Natural killer cell treated with Interleukin-12 subunit alpha and Interleukin-12 subunit beta and Interleukin-15 and Interleukin-18, amount 100 ng/mL, for 72 hours (primary cell): ENCODE results near the gene CYB5R3. TPM values are rescaled to one million over a fixed set of nuclear protein-coding genes. Genes with fewer than 3 reads are reported as not detected.
"Not testable (repeated sequence)": the region's sequence is repeated elsewhere in the genome, so short reads cannot be mapped to it uniquely, and the experiment has no call there.

Experiments
- ATAC-seq, 2 donors: fragments of 150-1000 bp; cut with Tn5 transposase in 1 of 2; sonication (Bioruptor Pico), chemical (Tn5 transposase) in 1 of 2; 2 replicates each; pipeline ENCODE4 v1.10.0; 2021
- DNase-seq: peaks from one replicate; pipeline ENCODE4 v3.0.0; 2022; ENCODE audit warnings: low spot score
- H3K27ac Mint-ChIP-seq, 2 donors: 1 replicate in 1 of 2; 2 replicates in 1 of 2; pipeline ENCODE4 v1.8.0; 2022; ENCODE audit warnings: mixed read lengths in 2 of 2, mild to moderate bottlenecking in 1 of 2, moderate library complexity in 1 of 2
- H3K27me3 Mint-ChIP-seq, 2 donors: 1 replicate in 1 of 2; 2 replicates in 1 of 2; pipeline ENCODE4 v1.8.0; 2022; ENCODE audit warnings: mixed read lengths in 2 of 2
- H3K36me3 Mint-ChIP-seq: one replicate; pipeline ENCODE4 v1.8.0; 2022; ENCODE audit warnings: mixed read lengths
- H3K4me1 Mint-ChIP-seq, 2 donors: 1 replicate in 1 of 2; 2 replicates in 1 of 2; pipeline ENCODE4 v1.8.0; 2022; ENCODE audit warnings: low read depth in 2 of 2, mixed read lengths in 2 of 2, mild to moderate bottlenecking in 1 of 2
- H3K4me3 Mint-ChIP-seq: one replicate; pipeline ENCODE4 v1.8.0; 2022; ENCODE audit warnings: mixed read lengths
- H3K9me3 Mint-ChIP-seq: 2 replicates; pipeline ENCODE4 v1.8.0; 2022; ENCODE audit warnings: mixed read lengths
- total RNA-seq, 2 donors: library from RNA; stranded (reverse); gene quantifications; one replicate each; pipeline ENCODE4 v1.2.3, GENCODE V29; 2022

Gene CYB5R3
- total RNA-seq, 2 donors from 2014 or later, result 79.6 to 96.7 TPM

DNA sequence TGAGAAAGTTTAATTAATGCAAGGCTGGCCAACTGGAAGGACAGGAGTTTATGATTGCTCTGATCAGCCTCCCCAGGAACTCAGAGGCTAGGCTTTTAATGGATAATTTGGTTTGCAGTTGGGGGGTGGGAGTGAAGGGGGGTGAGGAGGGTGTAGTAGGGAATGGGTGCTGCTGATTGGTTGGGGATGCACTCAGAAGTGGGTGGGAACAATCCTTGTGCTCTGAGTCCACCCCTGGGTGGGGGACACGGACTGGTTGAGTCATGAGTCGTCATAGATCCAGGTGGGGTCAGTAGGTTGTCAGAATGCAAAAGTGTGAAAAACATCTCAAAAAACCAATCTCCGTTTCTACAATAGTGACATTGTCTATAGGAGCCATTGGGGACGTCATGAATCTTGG is 20.9 kb upstream of the CYB5R3 start:
- H3K27ac Mint-ChIP-seq, result peak overlapping the region in 1 of 2 donors; percentile 65
- H3K9me3 Mint-ChIP-seq, result no peaks in the 10 kb centered on the region

DNA sequence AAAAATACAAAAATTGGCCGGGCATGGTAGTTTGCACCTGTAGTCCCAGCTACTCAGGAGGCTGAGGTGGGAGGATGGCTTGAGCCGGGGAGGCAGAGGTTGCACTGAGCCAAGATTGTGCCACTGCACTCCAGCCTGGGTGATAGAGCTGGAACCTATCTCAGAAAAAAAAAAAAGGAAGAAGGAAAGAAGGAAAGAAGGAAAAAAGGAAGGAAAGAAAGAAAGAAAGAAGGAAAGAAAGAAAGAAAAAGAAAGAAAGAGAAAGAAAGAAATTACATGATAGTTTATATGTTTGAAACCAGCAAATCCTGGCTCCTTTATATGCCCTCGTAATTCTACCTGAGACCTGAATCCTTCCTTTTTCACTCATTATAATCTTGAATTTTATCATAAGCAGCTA is 17.2 kb upstream of the CYB5R3 start:
- H3K27ac Mint-ChIP-seq, H3K4me3 Mint-ChIP-seq, H3K36me3 Mint-ChIP-seq, H3K9me3 Mint-ChIP-seq, ATAC-seq, H3K27me3 Mint-ChIP-seq, DNase-seq, H3K4me1 Mint-ChIP-seq: not testable (repeated sequence)

More for the DNA sequence above, 20.9 kb upstream of the CYB5R3 start:
- DNase-seq (no peak), ATAC-seq (no peak)
- H3K4me3 Mint-ChIP-seq, result no peak overlapping the region
- peaks cover 0 to 11% of the 10 kb centered on the region in 2 donors for H3K27me3 Mint-ChIP-seq
- peaks cover 6 to 7% of the 10 kb centered on the region in 2 donors for H3K4me1 Mint-ChIP-seq
- no peaks in the 10 kb centered on the region for H3K36me3 Mint-ChIP-seq

DNA sequence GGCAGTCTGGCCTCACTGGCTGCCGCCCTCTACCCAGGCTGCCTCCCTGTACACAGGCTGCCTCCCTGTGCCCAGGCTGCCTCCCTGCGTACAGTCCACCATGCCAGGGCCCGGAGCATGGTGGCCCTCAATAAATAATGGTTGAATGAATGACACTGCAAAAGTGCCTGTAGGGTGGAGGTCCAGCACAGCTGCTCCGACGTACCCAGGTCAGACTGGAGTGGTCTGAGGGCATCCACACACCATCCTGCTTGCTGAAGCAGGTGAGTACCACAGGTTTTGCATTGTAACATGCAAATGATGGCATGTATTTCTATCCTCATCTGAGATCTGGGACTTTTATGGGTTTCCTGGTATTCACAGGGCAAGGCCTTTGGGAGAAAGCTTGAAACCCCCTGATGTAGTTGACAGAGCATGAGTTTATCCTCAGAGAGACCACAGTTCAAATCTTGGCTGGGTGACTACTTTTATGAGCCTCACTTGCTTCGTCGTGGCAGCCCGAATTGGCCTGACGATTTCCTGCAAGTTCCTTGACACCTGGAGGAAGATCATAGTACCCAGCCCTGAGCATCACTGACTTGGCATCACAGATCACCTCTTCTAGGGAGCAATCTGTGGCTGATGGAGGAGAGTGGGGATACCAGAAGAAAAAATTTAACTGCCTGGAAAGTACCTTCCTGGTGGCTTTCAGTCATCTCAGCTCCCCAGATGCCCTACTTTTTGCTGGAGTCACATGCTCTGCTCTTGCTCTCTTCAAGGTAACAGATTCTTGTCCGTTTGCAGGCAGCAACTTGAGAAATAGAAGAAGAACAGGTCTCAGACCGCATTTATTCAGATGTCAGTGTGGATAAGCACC is 16.0 kb upstream of the CYB5R3 start:
- Mint-ChIP-seq H3K27ac (no peak overlapping the region), H3K4me1 (peaks cover 0 to under 1% of the 10 kb centered on the region in 2 donors), H3K36me3 (no peaks in the 10 kb centered on the region), H3K9me3 (no peaks in the 10 kb centered on the region), H3K27me3 (peaks cover 0 to 7% of the 10 kb centered on the region in 2 donors), H3K4me3 (no peak overlapping the region)
- DNase-seq (no peak), ATAC-seq (peak in 1 of 2 donors; percentile 25)

- no peak overlapping the region for H3K27ac Mint-ChIP-seq
- no peaks in the 10 kb centered on the region for H3K9me3 Mint-ChIP-seq
- DNase-seq (peak; percentile 85), ATAC-seq (peak; percentile 84 to 85)
- H3K36me3 Mint-ChIP-seq, result no peaks in the 10 kb centered on the region
- peaks cover 5 to 7% of the 10 kb centered on the region in 2 donors for H3K4me1 Mint-ChIP-seq
- no peaks in the 10 kb centered on the region for H3K27me3 Mint-ChIP-seq
- H3K4me3 Mint-ChIP-seq, result peak overlapping the region; percentile 34
These were observed 13.0 kb upstream of the CYB5R3 start for GRCh38 chr22:42661985-42662831.

DNA sequence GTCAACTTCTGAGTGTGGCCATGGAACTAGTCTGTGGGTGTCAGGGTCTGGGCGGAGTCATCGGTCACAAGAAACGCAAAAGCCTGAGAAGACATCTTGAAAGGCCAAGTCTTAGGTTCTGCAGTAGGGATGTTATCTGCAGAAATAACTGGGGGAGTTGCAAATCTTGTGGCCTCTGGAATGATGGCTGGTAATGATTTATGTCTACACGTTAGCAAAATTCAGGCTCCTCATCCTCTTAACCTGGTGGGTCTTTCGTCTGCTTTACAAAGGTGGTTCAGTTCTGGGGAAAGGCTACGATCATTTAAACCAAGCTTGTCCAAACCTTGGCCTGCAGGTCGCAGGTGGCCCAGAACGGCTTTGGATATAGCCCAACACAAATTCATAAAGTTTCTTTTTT is 7.4 kb upstream of the CYB5R3 start:
- no peak for ATAC-seq
- no peak for DNase-seq
- Mint-ChIP-seq H3K36me3 (no peaks in the 10 kb centered on the region), H3K4me1 (peaks cover 5 to 8% of the 10 kb centered on the region in 2 donors), H3K4me3 (no peak overlapping the region), H3K27ac (no peak overlapping the region), H3K27me3 (no peaks in the 10 kb centered on the region), H3K9me3 (no peaks in the 10 kb centered on the region)

- Mint-ChIP-seq H3K4me3 (no peak overlapping the region), H3K9me3 (no peaks in the 10 kb centered on the region)
- no peak for ATAC-seq
These were observed 6.5 kb upstream of the CYB5R3 start for GRCh38 chr22:42655693-42656092.

DNA sequence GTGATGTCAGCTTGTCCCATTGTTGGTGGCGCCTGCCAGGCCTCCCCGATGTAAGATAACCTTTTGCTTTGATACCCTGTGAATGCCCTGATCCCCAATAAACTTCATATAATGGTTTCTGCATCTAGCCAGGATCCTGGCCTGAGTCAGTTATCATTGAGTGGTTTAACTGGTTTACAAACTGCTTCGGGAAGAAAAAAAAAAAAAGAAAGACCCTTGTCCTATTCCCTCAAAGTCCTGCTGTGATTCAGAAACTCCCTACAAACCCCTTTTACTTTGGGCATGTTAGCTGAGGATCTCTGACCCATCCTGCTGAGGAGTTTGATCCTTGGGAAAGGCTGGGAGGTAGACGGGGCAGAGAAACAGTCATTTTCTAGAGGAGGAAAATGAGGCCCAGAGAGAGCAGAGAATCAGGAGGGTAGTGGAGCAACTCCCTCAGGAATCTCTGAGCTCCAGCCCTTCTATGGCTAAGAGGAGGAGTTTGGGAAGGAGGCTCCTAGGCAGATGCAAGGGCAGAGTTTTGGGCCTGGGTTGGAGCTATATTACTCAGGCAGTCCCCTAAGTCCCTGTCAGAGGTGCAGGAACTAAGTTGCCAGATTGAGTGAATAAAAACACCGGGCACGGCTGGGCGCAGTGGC is 5.4 kb upstream of the CYB5R3 start:
- no peaks in the 10 kb centered on the region for H3K36me3 Mint-ChIP-seq
- ATAC-seq (no peak), DNase-seq (no peak)
- H3K27ac Mint-ChIP-seq, result no peak overlapping the region
- H3K4me3 Mint-ChIP-seq, result no peak overlapping the region
- H3K27me3 Mint-ChIP-seq, result no peaks in the 10 kb centered on the region
- no peaks in the 10 kb centered on the region for H3K9me3 Mint-ChIP-seq
- H3K4me1 Mint-ChIP-seq, result peaks cover 5 to 11% of the 10 kb centered on the region in 2 donors

More at GRCh38 chr22:42655693-42656092, 6.5 kb upstream of the CYB5R3 start:
- H3K4me1 Mint-ChIP-seq, result peaks cover 5 to 11% of the 10 kb centered on the region in 2 donors
- H3K27me3 Mint-ChIP-seq, result no peaks in the 10 kb centered on the region
- peak overlapping the region in 1 of 2 donors; percentile 51 for H3K27ac Mint-ChIP-seq
- no peak for DNase-seq
- no peaks in the 10 kb centered on the region for H3K36me3 Mint-ChIP-seq

DNA sequence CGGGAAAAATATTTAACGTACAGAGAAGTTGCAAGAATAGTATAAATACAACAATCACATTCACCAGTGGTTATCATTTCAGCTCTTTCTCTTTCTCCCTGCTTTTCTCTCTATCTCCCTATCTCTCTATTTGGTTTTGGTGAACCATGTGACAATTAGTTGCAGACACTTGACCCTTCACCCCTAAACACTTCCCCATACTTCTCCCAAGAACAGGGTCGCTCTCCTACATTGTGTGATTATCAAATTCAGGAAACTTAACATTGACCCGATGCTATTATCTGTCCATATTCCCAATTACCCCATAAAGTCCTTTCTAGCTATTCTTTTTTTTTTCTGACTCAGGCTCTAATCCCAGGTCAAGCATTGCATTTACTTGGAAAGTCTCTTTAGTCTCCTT is 4.8 kb upstream of the CYB5R3 start:
- no peaks in the 10 kb centered on the region for H3K27me3 Mint-ChIP-seq
- no peaks in the 10 kb centered on the region for H3K36me3 Mint-ChIP-seq
- DNase-seq (no peak), ATAC-seq (no peak)
- no peak overlapping the region for H3K27ac Mint-ChIP-seq
- no peak overlapping the region for H3K4me3 Mint-ChIP-seq
- no peaks in the 10 kb centered on the region for H3K9me3 Mint-ChIP-seq
- H3K4me1 Mint-ChIP-seq, result peaks cover 5 to 11% of the 10 kb centered on the region in 2 donors

DNA sequence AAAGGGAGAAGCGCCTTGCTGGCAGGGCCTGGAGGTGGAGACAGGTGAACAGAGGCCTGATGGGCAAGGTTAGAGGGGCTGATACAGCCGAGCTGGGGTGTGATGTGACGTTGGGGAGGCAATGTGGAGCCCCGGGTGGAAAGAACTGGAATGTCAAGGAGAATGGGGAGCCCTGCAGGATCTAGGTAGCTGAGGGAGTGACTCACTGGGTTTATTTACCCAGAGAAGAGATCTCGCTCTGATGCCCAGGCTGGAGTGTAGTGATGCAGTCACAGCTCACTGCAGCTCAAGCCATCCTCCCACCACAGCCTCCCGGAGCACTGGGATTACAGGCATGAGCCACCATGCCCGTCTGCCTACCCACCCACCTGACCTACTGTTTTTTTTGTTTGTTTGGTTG is 1.9 kb upstream of the CYB5R3 start:
- DNase-seq, result no peak
- Mint-ChIP-seq H3K4me3 (no peak overlapping the region), H3K27me3 (no peaks in the 10 kb centered on the region), H3K9me3 (no peaks in the 10 kb centered on the region), H3K4me1 (peaks cover 12 to 13% of the 10 kb centered on the region in 2 donors), H3K27ac (no peak overlapping the region), H3K36me3 (no peaks in the 10 kb centered on the region)
- no peak for ATAC-seq

DNA sequence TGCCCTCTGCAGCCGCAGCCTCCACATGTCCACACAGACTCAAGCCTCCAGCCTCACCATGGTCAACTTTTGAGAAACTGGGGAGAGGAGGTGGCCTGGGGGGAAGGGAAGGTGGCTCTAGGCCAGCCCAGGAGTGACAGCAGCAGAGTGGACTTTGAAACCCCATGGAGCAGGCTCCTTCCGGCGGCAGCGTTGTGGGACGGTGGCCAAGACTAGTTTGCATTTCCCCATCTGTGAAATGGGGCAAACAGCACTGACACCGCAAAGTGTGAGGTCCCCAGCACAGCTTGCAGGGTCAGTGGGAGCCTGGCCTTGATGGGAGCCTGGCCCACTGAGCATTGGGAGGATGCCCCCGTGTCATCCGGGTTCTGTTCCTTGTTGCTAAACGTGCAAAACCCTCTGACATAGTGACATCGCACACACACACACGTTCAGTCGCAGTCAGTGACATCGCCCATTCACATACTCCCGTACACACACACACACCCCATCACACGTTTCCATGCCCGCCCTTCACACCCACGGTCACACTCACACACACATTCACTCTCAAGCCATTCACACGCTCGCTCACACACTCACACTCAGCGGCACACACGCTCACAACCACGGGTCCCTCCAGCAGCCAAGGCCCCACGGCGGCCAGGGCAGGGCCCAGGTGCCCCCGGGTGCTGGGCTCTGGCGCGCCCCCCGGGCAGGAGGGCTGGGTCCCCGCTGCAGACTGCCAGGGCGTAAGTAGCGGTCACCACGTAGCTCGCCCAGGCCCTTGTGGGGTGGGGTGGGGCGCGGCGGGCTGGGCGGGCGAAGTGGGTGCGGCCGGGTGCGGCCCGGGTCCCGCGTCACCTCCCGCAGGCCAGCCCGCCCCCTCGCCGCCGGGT is 585 bp downstream of the CYB5R3 start:
- no peaks in the 10 kb centered on the region for H3K27me3 Mint-ChIP-seq
- H3K36me3 Mint-ChIP-seq, result no peaks in the 10 kb centered on the region
- peak overlapping the region; percentile 99 for H3K4me3 Mint-ChIP-seq
- ATAC-seq, result peak; percentile 82 to 83
- H3K9me3 Mint-ChIP-seq, result no peaks in the 10 kb centered on the region
- DNase-seq, result no peak
- H3K27ac Mint-ChIP-seq, result peak overlapping the region; percentile 85 to 87
- H3K4me1 Mint-ChIP-seq, result peaks cover 19 to 29% of the 10 kb centered on the region in 2 donors

GRCh38 chr22:42648017-42648367 is 1.2 kb downstream of the CYB5R3 start:
- Mint-ChIP-seq H3K9me3 (no peaks in the 10 kb centered on the region), H3K4me1 (peaks cover 19 to 29% of the 10 kb centered on the region in 2 donors), H3K36me3 (no peaks in the 10 kb centered on the region), H3K4me3 (peak overlapping the region; percentile 99), H3K27me3 (no peaks in the 10 kb centered on the region), H3K27ac (peak overlapping the region; percentile 85 to 87)
- DNase-seq (no peak), ATAC-seq (no peak)

DNA sequence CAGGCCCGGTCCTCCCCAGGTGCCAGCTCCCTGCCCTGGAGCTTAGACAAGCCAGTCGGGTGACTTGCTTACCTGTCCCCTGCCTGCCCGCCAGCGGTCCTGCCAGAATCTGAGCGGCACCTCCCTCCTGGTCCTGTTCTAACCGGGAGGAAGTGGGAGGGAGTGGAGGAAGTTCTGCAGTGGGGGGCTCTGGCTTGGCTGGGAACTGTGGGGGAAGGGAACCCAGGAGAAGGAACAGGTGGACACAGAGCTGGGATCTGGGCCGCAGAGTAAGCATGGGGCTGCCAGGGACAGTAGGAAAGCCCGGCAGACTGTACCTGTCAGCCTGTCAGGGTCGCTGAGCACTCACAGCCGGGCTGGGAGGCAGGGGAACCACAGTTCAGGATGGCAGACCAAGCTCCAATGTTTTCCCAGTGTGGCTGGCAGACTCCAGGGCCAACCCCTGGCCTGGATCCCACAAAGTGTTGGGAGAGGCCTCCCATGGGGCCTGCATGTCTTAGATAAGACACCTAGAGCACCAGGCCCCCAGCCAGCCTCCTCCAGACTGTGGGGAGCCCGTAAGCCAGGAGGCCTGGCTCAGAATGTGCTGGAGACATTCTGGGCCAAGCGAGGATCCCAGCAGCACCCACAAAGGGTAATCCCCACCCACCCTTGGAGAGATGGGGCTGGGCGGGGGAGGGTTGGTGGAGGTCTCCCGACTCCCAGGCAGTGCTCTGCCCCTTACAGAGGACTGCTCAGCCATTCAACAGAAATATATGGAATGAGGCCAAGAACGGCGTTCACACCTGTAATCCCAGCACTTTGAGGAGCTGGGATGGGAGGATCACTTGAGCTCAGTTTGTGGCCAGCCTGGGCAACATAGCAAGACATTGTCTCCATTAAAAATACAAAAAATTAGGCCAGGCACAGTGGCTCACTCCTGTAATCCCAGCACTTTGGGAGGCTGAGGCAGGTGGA is 2.3 kb downstream of the CYB5R3 start:
- peak overlapping the region; percentile 99 for H3K4me3 Mint-ChIP-seq
- DNase-seq (no peak), ATAC-seq (no peak)
- no peaks in the 10 kb centered on the region for H3K9me3 Mint-ChIP-seq
- no peaks in the 10 kb centered on the region for H3K36me3 Mint-ChIP-seq
- no peaks in the 10 kb centered on the region for H3K27me3 Mint-ChIP-seq
- peak overlapping the region; percentile 85 to 87 for H3K27ac Mint-ChIP-seq
- H3K4me1 Mint-ChIP-seq, result peaks cover 19 to 29% of the 10 kb centered on the region in 2 donors
